ENCODE results near the gene CCDC122.

CCDC122 gene

DNA sequence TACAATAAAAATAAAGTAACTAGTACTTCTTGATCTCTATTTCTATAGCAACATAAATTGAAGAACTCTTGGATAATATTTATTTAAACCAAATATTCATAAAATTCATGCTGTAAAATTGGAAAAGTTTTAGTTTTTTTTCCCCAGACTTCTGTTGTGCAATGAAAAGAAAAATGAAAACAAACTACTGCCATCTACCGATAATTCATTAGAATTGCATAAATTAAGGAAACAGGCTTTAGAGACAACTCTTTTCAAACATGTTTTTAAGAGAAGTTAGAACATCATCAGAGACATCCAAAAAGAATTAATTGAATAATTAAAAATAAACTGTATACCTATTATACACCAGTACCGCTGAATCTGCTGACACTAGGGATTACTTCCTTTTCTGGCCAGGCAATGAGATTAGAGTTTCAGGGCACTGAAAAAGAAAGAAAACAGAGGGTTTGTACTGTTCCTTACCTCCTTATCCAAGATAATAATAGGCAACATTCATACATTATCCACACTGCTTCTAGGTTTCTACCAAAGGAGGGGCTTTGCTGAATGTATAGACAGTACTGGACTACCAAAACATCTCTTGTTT lies 4.9 kb downstream of the CCDC122 start:
- TF ChIP-seq POLR2AphosphoS5 (IDR thresholded peaks at IDR 0.05; ENCODE audit: low read depth, low read length) (no peak), FOXP2 (optimal IDR thresholded peaks at IDR 0.05; ENCODE audit: borderline replicate concordance, extremely low read depth, extremely low read length, insufficient read depth) (no peak), SIN3A (IDR thresholded peaks at IDR 0.05; ENCODE audit: borderline replicate concordance, insufficient read depth, low read length) (no peak), TAF1 (IDR thresholded peaks at IDR 0.05; ENCODE audit: borderline replicate concordance, insufficient read depth, low read length) (no peak)
- TF ChIP-seq, protein P1, sequence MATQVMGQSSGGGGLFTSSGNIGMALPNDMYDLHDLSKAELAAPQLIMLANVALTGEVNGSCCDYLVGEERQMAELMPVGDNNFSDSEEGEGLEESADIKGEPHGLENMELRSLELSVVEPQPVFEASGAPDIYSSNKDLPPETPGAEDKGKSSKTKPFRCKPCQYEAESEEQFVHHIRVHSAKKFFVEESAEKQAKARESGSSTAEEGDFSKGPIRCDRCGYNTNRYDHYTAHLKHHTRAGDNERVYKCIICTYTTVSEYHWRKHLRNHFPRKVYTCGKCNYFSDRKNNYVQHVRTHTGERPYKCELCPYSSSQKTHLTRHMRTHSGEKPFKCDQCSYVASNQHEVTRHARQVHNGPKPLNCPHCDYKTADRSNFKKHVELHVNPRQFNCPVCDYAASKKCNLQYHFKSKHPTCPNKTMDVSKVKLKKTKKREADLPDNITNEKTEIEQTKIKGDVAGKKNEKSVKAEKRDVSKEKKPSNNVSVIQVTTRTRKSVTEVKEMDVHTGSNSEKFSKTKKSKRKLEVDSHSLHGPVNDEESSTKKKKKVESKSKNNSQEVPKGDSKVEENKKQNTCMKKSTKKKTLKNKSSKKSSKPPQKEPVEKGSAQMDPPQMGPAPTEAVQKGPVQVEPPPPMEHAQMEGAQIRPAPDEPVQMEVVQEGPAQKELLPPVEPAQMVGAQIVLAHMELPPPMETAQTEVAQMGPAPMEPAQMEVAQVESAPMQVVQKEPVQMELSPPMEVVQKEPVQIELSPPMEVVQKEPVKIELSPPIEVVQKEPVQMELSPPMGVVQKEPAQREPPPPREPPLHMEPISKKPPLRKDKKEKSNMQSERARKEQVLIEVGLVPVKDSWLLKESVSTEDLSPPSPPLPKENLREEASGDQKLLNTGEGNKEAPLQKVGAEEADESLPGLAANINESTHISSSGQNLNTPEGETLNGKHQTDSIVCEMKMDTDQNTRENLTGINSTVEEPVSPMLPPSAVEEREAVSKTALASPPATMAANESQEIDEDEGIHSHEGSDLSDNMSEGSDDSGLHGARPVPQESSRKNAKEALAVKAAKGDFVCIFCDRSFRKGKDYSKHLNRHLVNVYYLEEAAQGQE (IDR thresholded peaks at IDR 0.05; ENCODE audit: insufficient read depth in 1 of 2, low read depth in 2 of 2, low read length in 2 of 2) = no peak

DNA sequence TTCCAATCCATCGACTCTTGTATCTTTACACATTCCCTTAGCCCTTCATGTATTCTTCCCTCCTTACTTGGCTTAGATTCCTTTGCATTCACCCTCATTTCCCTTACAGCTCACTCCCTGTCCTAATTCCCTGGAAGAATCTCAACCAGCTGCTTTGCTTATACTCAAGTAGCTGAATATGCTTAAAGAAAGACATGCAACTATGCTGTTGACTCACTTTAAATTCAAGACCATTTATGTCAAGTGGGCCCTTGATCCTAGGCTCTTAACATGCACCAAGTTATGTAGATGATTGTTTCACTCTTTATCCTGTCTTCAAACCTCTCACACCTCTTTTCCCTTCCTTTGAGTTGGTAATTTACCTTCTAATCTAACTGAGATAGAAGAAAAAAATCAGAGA lies 7.4 kb downstream of the CCDC122 start:
- no peak for TF ChIP-seq SIN3A (IDR thresholded peaks at IDR 0.05; ENCODE audit: borderline replicate concordance, insufficient read depth, low read length)
- TF ChIP-seq FOXP2 (optimal IDR thresholded peaks at IDR 0.05; ENCODE audit: borderline replicate concordance, extremely low read depth, extremely low read length, insufficient read depth) = no peak
- no peak for TF ChIP-seq TAF1 (IDR thresholded peaks at IDR 0.05; ENCODE audit: borderline replicate concordance, insufficient read depth, low read length)
- TF ChIP-seq POLR2AphosphoS5 (IDR thresholded peaks at IDR 0.05; ENCODE audit: low read depth, low read length) = no peak
- TF ChIP-seq, protein P1 (IDR thresholded peaks at IDR 0.05; ENCODE audit: insufficient read depth in 1 of 2, low read depth in 2 of 2, low read length in 2 of 2) = no peak

DNA sequence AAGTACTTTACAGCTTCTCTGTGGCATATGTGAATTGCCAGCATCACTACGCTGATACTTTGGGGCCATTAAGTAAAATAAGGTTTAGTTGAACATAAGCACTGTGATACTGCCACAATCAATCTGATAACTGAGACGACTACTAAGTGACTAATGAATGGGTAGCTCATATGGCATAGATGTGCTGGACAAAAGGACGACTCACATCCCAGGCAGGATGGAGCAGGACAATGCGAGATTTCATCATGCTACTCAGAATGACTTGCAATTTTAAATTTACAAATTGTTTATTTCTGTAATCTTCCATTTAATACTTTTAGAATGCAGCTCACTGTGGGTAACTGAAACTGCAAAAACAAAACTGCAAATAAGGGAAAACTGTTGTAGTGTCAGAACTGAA lies 13.6 kb downstream of the CCDC122 start:
- TF ChIP-seq SIN3A (IDR thresholded peaks at IDR 0.05; ENCODE audit: borderline replicate concordance, insufficient read depth, low read length) (no peak), TAF1 (IDR thresholded peaks at IDR 0.05; ENCODE audit: borderline replicate concordance, insufficient read depth, low read length) (no peak), FOXP2 (optimal IDR thresholded peaks at IDR 0.05; ENCODE audit: borderline replicate concordance, extremely low read depth, extremely low read length, insufficient read depth) (no peak), POLR2AphosphoS5 (IDR thresholded peaks at IDR 0.05; ENCODE audit: low read depth, low read length) (no peak)
- TF ChIP-seq, protein P1 (IDR thresholded peaks at IDR 0.05; ENCODE audit: insufficient read depth in 1 of 2, low read depth in 2 of 2, low read length in 2 of 2) = no peak

DNA sequence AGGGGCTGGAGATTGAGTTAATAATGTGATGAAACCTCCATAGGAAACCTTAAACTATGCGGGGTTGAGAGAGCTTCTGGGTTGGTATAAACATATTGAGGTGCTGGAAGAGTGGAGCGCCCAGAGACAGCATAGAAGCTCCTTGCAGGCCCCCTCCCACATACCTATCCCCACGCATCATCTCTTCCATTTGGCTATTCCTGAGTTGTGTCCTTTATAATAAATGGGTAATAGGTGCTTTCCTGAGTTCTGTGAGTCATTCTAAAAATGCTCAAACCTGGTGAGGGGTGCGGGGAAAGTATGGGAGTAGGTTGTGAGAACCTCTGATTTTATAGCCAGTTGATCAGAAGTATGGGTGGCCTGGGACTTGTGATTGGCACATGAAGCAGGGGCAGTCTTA lies 14.6 kb downstream of the CCDC122 start:
- TF ChIP-seq, protein P1 (IDR thresholded peaks at IDR 0.05; ENCODE audit: insufficient read depth in 1 of 2, low read depth in 2 of 2, low read length in 2 of 2) = no peak
- no peak for TF ChIP-seq TAF1 (IDR thresholded peaks at IDR 0.05; ENCODE audit: borderline replicate concordance, insufficient read depth, low read length)
- no peak for TF ChIP-seq FOXP2 (optimal IDR thresholded peaks at IDR 0.05; ENCODE audit: borderline replicate concordance, extremely low read depth, extremely low read length, insufficient read depth)
- no peak for TF ChIP-seq POLR2AphosphoS5 (IDR thresholded peaks at IDR 0.05; ENCODE audit: low read depth, low read length)
- TF ChIP-seq SIN3A (IDR thresholded peaks at IDR 0.05; ENCODE audit: borderline replicate concordance, insufficient read depth, low read length) = no peak

Data from PFSK-1 (cell line).